ENCODE measurements around the gene STXBP6. TPM values are rescaled to one million over a fixed set of nuclear protein-coding genes. Genes with fewer than 3 reads are reported as not detected.

STXBP6 gene
- total and polyA plus RNA-seq, 2 of the 13 experiments (the other 11 are each of a cell fraction or from before 2014, with no cell fraction given) = 35.3 to 42.8 TPM

GRCh38 chr14:24915958-24916595 is 133.9 kb downstream of the STXBP6 start (continued):
- TF ChIP-seq, protein P1, sequence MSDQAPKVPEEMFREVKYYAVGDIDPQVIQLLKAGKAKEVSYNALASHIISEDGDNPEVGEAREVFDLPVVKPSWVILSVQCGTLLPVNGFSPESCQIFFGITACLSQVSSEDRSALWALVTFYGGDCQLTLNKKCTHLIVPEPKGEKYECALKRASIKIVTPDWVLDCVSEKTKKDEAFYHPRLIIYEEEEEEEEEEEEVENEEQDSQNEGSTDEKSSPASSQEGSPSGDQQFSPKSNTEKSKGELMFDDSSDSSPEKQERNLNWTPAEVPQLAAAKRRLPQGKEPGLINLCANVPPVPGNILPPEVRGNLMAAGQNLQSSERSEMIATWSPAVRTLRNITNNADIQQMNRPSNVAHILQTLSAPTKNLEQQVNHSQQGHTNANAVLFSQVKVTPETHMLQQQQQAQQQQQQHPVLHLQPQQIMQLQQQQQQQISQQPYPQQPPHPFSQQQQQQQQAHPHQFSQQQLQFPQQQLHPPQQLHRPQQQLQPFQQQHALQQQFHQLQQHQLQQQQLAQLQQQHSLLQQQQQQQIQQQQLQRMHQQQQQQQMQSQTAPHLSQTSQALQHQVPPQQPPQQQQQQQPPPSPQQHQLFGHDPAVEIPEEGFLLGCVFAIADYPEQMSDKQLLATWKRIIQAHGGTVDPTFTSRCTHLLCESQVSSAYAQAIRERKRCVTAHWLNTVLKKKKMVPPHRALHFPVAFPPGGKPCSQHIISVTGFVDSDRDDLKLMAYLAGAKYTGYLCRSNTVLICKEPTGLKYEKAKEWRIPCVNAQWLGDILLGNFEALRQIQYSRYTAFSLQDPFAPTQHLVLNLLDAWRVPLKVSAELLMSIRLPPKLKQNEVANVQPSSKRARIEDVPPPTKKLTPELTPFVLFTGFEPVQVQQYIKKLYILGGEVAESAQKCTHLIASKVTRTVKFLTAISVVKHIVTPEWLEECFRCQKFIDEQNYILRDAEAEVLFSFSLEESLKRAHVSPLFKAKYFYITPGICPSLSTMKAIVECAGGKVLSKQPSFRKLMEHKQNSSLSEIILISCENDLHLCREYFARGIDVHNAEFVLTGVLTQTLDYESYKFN (CRISPR knock-in tag; conservative IDR thresholded peaks at IDR 0.05) = 0 out of 2 replicates have a peak, but pooled peaks have one; percentile 17
- TF ChIP-seq ZNF788 (CRISPR knock-in tag; IDR thresholded peaks at IDR 0.05; ENCODE audit: borderline replicate concordance) (no peak), KLF16 (CRISPR knock-in tag; IDR thresholded peaks at IDR 0.05) (0 out of 4 replicates have a peak, but pooled peaks of 1 of the 2 experiments have one; percentile 23), ZNF768 (CRISPR knock-in tag; IDR thresholded peaks at IDR 0.05) (no peak), HNRNPLL (IDR thresholded peaks at IDR 0.05; ENCODE audit: low read depth, low read length, poor library complexity, severe bottlenecking) (no peak), MYNN (CRISPR knock-in tag; IDR thresholded peaks at IDR 0.05; ENCODE audit: low read depth) (no peak), SOX6 (IDR thresholded peaks at IDR 0.05) (no peak), SOX6 (CRISPR knock-in tag; IDR thresholded peaks at IDR 0.05) (0 out of 2 replicates have a peak, but pooled peaks have one; percentile 21), REST (IDR thresholded peaks at IDR 0.05; ENCODE audit: borderline replicate concordance in 1 of 2, low read depth in 1 of 2, low read length in 2 of 2) (no peak), FOXP4 (CRISPR knock-in tag; IDR thresholded peaks at IDR 0.05) (peak; percentile 75), FOXK1 (CRISPR knock-in tag; IDR thresholded peaks at IDR 0.05; ENCODE audit: borderline replicate concordance, low read depth) (no peak), REXO4 (CRISPR knock-in tag; IDR thresholded peaks at IDR 0.05; ENCODE audit: borderline replicate concordance) (no peak), ZNF598 (CRISPR knock-in tag; IDR thresholded peaks at IDR 0.05; ENCODE audit: borderline replicate concordance) (no peak), ZNF674 (CRISPR knock-in tag; IDR thresholded peaks at IDR 0.05; ENCODE audit: low read depth) (no peak), ZNF772 (CRISPR knock-in tag; IDR thresholded peaks at IDR 0.05) (no peak), ZBTB37 (CRISPR knock-in tag; IDR thresholded peaks at IDR 0.05) (0 out of 2 replicates have a peak, but pooled peaks have one; percentile 32)

All from HepG2 (cell line).